ENCODE measurements around the gene CDH23.

Gene CDH23

GRCh38 chr10:71568896-71569492, 172.3 kb downstream of the CDH23 start:
- no peak for FAIRE-seq

DNA sequence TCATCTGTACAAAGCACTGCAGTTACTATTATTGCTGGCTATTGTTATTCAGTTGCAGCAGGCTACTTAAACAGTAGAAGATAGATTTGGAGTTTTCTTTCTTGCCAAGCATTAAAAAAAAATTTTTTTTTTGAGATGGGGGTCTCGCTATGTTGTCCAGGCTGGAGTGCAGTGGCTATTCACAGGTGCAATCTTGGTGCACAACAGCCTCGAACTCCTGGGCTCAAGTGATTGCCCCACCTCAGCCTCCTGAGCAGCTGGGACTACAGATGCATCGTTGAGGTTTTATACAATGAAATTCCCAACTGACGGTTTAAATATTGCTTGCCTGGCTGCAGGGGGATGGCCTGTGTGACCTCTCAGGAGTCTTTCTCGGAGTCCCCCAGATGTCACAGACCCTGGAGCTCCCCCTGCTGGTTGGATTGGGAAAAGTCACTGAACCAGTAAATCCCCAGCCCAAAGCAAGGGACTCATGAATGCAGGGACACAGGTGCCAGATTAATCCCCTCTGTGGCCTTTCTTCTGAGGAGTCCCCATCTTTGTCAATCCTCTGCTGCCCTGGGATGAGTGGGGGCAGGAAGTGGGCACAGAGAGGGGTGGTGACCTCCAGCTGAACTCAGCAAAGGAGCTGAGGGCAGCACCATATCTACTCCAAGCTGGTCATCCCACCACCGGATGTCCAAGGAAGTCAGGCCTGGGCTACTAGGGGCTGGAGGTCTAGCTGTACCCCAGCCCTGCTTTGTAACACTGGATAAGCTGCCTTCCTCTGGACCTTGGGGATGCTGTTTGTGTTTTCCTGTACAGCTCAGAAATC, 173.3 kb downstream of the CDH23 start:
- FAIRE-seq, result no peak

DNA sequence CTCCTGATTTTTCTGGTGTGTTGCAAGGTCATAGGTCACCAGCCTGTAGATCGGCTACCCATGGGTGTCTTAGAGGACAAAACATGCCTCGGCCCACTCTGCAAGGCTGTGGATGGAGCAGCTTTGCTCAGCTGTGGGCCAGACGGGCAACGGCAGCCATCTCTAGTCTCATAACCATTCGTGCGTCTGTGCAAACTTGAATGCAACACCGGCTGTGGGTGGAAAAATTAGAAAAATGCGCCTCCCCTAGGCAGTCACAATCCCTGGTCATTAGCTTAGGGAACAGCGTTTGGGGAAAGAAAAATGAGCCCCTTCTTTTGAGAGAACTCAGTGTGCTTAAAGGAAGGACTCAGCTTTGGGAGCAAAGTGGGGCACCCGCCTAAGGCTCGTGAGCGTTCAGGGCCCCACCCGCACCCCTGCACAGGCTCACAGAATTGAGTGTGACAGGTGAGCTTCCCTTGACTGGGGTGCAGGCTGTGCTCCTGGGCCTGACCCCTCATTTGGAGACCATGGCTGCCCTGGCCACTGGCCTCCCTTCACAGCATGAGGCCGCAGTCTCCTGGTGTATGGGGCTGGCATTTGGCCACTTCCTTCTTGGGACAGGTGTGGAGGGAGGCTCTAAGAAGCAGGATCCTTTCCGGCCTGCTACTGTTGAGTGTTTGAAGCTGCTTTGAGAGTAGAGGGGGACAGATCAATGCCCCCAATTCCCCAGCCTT, 174.9 kb downstream of the CDH23 start:
- no peak for FAIRE-seq

DNA sequence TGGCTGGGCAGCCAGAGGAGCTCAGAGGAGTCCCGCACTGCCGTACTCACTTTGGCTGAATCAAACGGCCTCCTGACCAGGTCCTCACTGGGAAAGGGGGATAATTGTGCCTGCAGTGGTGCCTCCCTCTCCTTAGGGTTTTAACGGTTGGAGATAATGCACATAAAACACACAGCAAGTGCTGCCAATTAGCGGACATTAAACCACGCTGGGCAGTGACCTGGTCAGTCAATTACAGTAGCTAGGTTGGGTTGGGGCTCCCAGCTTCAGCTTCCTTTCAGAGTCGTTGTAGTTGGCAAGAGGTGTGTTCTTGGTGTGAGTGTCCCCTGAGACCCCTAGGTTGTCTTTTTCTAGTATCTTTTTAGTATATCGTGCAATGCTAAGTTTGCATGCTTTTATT, 176.2 kb downstream of the CDH23 start:
- FAIRE-seq, result no peak

- no peak for FAIRE-seq
These were observed 177.1 kb downstream of the CDH23 start for GRCh38 chr10:71573562-71574518.

DNA sequence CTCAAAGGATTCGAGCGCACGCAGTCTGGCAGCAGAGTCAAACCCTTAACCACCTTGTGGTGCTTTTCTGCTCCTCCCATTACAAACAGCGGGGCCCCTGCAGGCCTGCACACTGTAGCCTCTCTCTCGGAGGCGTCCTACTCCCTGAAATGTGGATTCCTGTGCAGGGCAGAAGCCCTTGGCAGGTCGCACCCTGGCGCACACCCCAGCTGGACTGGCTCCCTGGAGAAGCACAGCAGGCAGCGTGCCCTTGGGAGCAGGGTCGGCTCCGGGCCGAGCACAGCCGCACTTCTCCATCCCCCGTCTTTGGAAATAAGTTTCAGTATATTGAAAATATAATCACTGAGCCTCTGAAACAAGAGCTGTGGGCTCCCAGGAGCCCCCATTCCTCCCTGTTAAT, 178.7 kb downstream of the CDH23 start:
- no peak for FAIRE-seq

DNA sequence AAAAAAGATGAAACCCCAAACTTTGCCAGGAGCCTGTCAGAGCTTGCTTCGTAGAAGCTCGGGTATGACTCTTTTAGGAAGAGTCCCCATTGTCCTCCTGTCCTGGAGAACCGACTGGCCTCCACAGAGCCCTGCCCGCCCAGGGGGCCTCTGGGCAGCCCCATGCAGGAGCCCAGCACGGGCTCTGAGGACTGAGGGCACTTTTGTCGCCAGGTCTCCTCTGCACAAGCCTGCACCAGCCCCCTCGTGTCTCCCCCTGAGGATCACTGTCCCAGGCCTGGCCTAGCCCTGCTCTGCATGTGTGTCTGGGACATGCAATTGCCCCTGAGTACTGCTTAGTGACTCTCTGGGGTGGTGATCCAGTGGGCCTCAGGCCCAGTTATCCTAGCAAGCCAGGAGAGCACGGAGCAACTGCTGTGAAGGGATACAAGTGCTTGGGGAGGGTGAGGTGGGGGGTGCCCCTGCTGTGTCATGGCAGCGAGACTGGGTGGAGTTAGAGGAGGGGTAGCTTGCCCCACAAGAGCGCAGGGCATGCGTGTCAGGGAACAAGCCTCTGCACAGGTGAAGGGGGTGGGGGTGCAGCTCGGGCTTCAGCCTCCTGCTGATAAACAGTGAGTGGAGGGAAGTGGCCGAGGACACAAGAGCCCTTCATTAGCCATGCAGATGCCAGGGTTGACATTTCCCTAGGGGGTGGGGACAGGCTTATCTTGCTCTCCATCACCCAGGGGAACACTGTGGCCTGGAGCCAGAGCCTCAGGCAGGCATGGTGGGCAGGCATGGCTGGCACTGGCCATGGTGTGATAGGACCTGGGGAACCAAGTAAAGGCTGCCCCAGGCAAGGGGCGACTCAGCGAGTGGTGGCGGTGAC, 179.4 kb downstream of the CDH23 start:
- no peak for FAIRE-seq

DNA sequence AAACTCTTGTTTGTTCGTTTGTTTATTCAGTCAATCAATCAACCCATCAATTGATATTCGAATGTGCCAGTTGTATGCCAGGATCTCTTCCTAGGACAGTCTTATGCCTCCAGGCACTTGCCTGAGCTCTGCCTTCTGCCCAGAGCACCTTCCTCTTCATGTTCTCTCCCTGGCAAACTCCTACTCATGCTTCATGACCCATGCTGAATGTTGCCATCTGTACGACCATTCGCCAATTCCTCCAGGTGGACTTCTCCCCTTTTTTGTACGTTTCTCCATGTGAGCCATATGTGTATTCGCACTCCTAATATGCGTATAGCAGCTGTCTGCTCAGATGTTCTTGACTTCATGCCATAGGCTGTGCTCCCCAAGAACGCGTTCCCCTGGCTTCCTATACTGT, 180.1 kb downstream of the CDH23 start:
- no peak for FAIRE-seq

DNA sequence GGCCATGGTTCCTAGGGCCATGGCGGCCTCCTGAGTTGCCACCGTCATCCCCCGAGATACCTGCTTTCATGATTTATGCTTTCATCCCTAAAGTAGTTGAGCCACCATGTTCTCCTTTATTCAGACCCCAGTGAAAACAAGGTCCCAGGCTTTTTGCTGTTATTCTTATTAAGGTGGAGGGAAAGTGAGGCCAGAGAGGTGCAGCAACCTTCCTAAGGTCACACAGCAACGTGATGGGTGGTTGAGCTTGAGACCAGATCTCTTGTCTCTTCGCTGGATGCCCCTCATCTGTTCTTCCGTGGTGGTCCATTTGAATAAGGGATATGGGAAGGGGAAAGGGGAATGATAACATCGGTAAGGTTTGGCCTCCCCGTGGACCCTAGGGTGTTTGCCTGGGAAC, 180.6 kb downstream of the CDH23 start:
- FAIRE-seq, result no peak

DNA sequence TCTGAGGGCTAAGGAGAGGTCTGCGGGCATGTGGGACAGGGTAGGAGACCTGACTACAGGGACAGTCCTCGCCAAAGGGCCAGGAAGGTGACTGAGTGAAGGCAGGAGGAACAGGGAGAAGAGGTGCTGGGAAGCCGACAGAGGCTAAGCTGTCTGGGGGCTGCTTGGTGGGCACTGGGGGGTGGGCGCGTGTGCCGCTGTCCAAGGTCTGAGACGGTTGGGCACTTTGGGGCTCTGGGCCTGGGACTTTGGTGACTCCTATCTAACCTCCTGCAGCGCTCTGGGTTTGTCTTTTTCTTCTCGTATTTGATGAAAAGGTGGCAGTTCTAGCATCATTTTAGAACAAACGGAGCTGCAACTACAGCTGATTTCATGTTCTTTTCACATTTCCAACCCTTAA, 181.3 kb downstream of the CDH23 start:
- no peak for FAIRE-seq

- no peak for FAIRE-seq
These were observed 182.9 kb downstream of the CDH23 start for GRCh38 chr10:71579668-71580067.

DNA sequence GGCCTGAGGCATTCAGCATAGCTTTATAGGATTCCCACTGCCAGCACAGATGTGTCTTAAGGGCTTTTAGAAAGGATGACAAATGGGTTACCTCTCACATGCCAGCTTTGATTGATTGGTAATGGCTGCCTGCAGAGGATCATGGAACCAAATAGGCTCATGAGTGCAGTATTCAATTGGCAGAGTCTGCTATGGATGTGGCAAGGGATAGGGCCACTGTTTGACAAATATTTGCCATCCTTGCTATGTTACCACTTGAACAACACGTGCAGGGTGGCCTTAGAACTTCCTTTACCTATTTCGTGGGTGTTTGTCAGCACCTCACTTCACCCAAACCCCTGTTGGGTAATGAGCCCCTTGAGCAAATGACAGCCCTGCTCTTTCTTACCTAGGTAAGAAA, 183.7 kb downstream of the CDH23 start:
- FAIRE-seq, result no peak

- no peak for FAIRE-seq
These were observed 184.2 kb downstream of the CDH23 start for GRCh38 chr10:71580926-71581325.

GRCh38 chr10:71581376-71581775, 184.7 kb downstream of the CDH23 start:
- no peak for FAIRE-seq

- no peak for FAIRE-seq
These were observed 185.3 kb downstream of the CDH23 start for GRCh38 chr10:71582019-71582418.

- FAIRE-seq, result no peak
These were observed 186.1 kb downstream of the CDH23 start for GRCh38 chr10:71582506-71583475.

GRCh38 chr10:71584461-71584860, 187.7 kb downstream of the CDH23 start:
- no peak for FAIRE-seq

DNA sequence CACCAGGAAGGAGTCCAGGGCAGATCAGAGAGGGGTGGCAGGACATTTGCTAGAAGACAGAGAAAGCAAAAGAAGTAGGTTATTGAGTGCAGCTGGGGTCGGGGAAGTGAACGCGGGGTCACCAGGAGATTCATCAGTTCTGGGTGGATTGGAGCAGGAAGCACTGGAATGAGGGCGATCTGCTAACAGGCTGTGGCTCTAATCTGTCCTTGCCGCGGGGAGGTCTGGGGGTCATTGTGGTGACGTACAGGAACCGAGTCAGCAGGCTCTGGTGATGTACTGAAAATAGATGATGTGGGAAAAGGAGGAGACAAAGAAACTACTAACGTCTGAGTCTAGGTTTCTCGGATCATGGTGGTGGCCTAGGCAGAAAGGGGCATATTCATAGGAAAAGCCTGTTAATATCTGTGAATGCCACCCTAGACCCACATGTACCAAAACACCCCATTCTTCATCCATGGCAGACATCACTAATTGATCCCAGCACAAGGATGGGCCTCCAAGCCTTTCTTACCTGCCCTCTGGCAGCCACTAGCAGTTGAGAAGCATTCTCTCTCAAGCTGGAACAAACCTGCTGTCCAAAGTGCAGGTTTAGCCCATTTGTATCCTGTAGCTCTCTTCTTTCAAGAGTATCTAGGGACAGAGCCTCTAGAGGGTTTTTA, 188.3 kb downstream of the CDH23 start:
- no peak for FAIRE-seq

- FAIRE-seq, result no peak
These were observed 189.0 kb downstream of the CDH23 start for GRCh38 chr10:71585564-71586290.
